HG03097 (cell line): ENCODE results near the gene GCLC.
"Not testable (repeated sequence)": the region's sequence is repeated elsewhere in the genome, so short reads cannot be mapped to it uniquely, and the experiment has no call there.

ENCODE experiments used
- ATAC-seq: cut with Tn5 transposase; IDR thresholded peaks from one replicate; pipeline ENCODE4 v1.9.1; 2021; ENCODE audit not compliant: unreplicated experiment, low FRiP score

The GCLC gene

GRCh38 chr6:53564401-53565065 lies 19.6 kb upstream of the GCLC start:
- no peak for ATAC-seq

GRCh38 chr6:53556986-53557715 lies 12.2 kb upstream of the GCLC start:
- ATAC-seq = no peak

GRCh38 chr6:53553600-53553999 lies 8.7 kb upstream of the GCLC start:
- not testable (repeated sequence) for ATAC-seq

- not testable (repeated sequence) for ATAC-seq
These were observed 6.8 kb upstream of the GCLC start for GRCh38 chr6:53551681-53552080.

GRCh38 chr6:53547811-53548496 lies 3.1 kb upstream of the GCLC start:
- peak; percentile 81 for ATAC-seq

GRCh38 chr6:53547166-53547810 lies 2.4 kb upstream of the GCLC start:
- peak; percentile 2 for ATAC-seq

- ATAC-seq = no peak
These were observed 1.4 kb upstream of the GCLC start for GRCh38 chr6:53546281-53546680.

GRCh38 chr6:53544217-53544469 lies 758 bp downstream of the GCLC start:
- no peak for ATAC-seq

- no peak for ATAC-seq
These were observed 1.3 kb downstream of the GCLC start for GRCh38 chr6:53543359-53544216.

- ATAC-seq = no peak
These were observed 3.0 kb downstream of the GCLC start for GRCh38 chr6:53541900-53542299.

- ATAC-seq = no peak
These were observed 4.7 kb downstream of the GCLC start for GRCh38 chr6:53540129-53540692.

- ATAC-seq = no peak
These were observed 5.3 kb downstream of the GCLC start for GRCh38 chr6:53539561-53539960.

GRCh38 chr6:53536561-53536960 lies 8.3 kb downstream of the GCLC start:
- no peak for ATAC-seq

- ATAC-seq = no peak
These were observed 12.0 kb downstream of the GCLC start for GRCh38 chr6:53532942-53533341.

GRCh38 chr6:53532061-53532797 lies 12.7 kb downstream of the GCLC start:
- ATAC-seq = no peak

- no peak for ATAC-seq
These were observed 14.0 kb downstream of the GCLC start for GRCh38 chr6:53530780-53531386.

GRCh38 chr6:53530346-53530745 lies 14.6 kb downstream of the GCLC start:
- no peak for ATAC-seq

GRCh38 chr6:53529324-53530036 lies 15.4 kb downstream of the GCLC start:
- ATAC-seq = no peak

GRCh38 chr6:53528107-53528506 lies 16.8 kb downstream of the GCLC start:
- no peak for ATAC-seq
